GM18517 (cell line): ENCODE measurements around the gene RPL29.

Experiments
- ATAC-seq: cut with Tn5 transposase; IDR thresholded peaks from one replicate; pipeline ENCODE4 v1.9.1; 2021; ENCODE audit warnings: mild to moderate bottlenecking, moderate library complexity; ENCODE audit not compliant: unreplicated experiment

Gene RPL29

DNA sequence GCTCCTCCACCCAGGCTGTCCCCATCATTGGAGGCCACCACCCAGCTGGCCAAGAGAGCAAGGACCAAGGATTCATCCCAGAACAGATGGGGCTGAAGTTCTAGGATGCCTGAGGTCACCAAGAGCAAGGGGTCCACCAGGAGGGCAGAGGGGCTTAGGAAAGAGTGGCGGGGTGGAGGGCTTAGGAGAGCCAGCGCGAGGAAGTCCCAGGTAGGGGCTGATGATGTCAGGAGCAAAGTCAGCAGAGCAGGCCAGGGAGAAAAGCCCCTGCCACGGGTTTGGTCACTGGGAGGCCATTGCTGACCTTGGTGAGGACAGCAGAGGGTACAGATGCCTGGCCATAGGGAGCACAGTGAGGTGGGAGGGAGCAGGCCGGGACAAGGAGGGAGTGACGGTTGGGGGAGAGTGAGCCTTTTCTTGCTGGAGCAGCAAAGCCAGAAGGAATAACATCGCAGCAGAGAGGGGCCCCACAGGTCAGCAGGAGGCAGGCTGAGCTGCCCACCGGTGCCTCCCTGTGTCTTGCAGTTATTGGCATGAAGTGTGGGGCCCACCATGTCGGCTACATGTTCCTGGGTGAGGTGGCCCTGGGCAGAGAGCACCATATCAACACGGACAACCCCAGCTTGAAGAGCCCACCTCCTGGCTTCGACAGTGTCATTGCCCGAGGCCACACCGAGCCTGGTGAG, 48.3 kb downstream of the RPL29 start:
- ATAC-seq: no peak

DNA sequence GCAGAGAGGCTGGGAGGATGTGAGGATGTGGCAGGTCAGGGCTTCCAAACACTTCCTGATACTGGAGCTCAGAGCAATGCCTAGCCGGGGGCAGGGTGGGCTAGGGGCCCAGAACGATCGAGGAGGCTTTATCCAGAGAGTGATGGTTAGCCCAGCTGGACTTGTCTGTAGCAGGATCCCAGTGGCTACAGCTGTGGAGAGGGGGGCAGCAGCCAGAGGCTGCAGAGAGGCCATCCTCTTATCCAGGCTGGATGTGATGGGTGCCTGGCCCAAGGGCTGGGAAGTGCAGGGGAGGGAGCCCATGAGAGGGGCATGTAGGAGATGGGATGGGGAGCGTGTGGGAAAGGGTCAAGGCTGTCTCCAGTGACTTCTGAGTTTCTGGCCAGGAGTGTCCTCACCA, 48.9 kb downstream of the RPL29 start:
- ATAC-seq: no peak

DNA sequence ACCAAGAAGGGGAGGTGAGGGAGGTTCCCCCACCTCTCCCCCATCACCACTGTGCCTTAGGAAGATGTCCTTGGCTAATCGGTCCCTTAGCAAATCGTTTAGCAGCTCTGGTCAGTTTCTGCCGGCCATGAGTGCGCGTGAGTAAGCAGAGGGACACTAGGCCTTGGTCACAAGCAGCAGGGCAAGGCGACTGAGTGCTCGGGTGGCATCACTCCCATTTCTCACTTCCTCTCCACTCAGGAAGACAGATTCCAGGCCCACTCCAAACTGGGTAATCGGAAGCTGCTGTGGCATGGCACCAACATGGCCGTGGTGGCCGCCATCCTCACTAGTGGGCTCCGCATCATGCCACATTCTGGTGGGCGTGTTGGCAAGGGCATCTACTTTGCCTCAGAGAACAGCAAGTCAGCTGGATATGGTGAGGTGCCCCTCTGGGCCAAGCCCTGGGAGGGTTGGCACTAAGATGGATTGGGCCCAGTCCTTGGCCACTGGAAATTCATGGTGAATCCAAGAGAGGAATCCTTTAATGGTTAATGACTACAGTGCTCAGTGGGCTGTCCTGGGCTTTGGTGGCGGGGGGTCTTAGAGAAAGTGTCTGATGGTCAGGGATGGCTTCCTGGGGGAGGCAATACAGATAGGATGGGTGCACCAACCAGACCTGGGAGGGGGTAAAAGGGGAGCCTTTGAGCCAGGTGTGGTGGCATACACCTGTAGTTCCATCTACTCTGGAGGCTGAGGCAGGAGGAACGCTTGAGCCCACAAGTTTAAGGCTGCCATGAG, 49.6 kb downstream of the RPL29 start:
- no peak for ATAC-seq

DNA sequence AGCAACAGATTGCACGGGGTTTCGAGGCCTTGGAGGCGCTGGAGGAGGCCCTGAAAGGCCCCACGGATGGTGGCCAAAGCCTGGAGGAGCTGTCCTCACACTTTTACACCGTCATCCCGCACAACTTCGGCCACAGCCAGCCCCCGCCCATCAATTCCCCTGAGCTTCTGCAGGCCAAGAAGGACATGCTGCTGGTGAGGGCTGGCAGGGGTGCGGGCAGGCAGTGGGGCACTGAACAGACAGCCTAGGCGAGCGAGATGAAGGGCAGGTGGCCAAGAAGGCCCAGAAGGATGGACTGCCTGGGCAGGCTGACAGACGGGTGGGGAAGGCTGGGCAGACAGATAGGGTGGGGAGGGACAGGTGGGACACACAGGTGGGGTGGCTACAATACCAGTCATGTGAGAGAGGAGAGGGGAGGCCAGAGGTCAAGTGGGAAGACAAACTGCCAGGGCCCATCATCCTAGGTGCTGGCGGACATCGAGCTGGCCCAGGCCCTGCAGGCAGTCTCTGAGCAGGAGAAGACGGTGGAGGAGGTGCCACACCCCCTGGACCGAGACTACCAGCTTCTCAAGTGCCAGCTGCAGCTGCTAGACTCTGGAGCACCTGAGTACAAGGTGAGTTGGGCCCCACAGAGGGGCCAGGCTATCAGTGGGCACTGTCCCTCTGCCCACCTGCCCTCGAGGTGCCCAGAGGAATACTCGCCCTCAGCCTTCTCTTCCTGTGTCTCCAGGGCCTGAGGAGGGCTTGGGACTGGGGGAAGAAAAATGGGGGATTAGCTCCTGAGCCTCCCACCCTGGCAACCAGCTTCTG, 50.5 kb downstream of the RPL29 start:
- no peak for ATAC-seq

DNA sequence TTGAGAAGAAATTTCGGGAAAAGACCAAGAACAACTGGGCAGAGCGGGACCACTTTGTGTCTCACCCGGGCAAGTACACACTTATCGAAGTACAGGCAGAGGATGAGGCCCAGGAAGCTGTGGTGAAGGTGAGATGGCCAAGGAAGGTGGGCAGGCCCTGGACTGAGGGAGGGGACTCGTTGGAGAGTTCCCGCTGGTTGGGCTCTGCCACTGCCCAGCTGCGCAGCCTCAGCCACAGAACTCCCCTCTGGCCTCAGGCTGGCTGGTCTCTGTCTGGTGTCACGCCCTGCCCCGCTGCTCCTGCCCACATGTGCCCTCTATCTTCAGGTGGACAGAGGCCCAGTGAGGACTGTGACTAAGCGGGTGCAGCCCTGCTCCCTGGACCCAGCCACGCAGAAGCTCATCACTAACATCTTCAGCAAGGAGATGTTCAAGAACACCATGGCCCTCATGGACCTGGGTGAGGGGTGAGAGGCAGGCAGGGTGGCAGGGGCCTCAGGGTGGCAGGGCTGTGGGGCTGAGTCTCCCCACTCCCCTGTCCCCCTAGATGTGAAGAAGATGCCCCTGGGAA, 51.2 kb downstream of the RPL29 start:
- ATAC-seq: no peak
